Breast epithelium (tissue), 3 donors: ENCODE data around the gene SDK2.

Experiments
- CTCF ChIP-seq, 3 donors: fragments of 450-650 bp; IDR thresholded peaks; one replicate each; pipeline ENCODE4 v1.5.1; 2016 to 2017; ENCODE audit warnings: antibody characterized with exemption in 3 of 3, mild to moderate bottlenecking in 3 of 3, moderate library complexity in 3 of 3
- POLR2A ChIP-seq: fragments of 450-650 bp; IDR thresholded peaks from one replicate; pipeline ENCODE4 v1.6.1; 2016; ENCODE audit warnings: antibody characterized with exemption, mild to moderate bottlenecking, moderate library complexity

- TF ChIP-seq CTCF (IDR thresholded peaks at IDR 0.05) (no peak), POLR2A (no peak)
These were observed 146.5 kb downstream of the SDK2 start for GRCh38 chr17:73497721-73498120.
